K562 (cell line): ENCODE results near the gene FRK. TPM values are rescaled to one million over a fixed set of nuclear protein-coding genes. Genes with fewer than 3 reads are reported as not detected.

Source experiments
- ATAC-seq: fragments of 200-7000 bp; cut with Tn5 transposase; 3 replicates; pipeline ENCODE4 v1.9.1; 2020; ENCODE audit warnings: moderate library complexity
- BruUV-seq: library from RNA; stranded (reverse); fragments of 400-500 nt; replicated peaks from 2 replicates; lab custom pipeline; 2021; lab: Mats Ljungman, UMichigan
- CTCF ChIA-PET: fragments of 300-600 bp; formaldehyde crosslinking; extraction: SDS; loops from one replicate; lab custom pipeline; 2021; ENCODE audit warnings: low intra/inter-chr PET ratio; lab: Yijun Ruan, JAX
- POLR2A ChIA-PET: fragments of 300-600, 350-650 bp; sonication (Branson Sonifier 250); formaldehyde crosslinking; extraction: SDS; loops from one replicate; lab custom pipeline; 2021; ENCODE audit warnings: antibody characterized with exemption, inconsistent platforms; lab: Yijun Ruan, JAX
- DNase-seq, 4 experiments: peaks; one replicate each; pipeline versions ENCODE4 v3.0.0 to v3.0.0-alpha.2; 2011 to 2018; ENCODE audit warnings: low spot score in 3 of 4, mixed read lengths in 3 of 4; ENCODE audit errors: extremely low read depth in 1 of 4
- FAIRE-seq: peaks from 2 replicates; lab custom pipeline; 2011; peaks lifted over from hg19 to GRCh38; lab: Jason Lieb, UNC
- H2AFZ ChIP-seq: 2 replicates; pipeline ENCODE4 v1.6.0; 2011; ENCODE audit warnings: low read depth, low read length, control low read depth, inconsistent platforms
- H3K27ac ChIP-seq: fragments of 200-600 bp; 3 replicates; pipeline ENCODE4 v1.8.0; 2011; ENCODE audit warnings: low read depth, mild to moderate bottlenecking, control low read depth, inconsistent platforms, low read length, moderate library complexity, mixed read lengths; ENCODE audit errors: extremely low read depth
- H3K27me3 ChIP-seq, 2 experiments: fragments of 300-600 bp in 1 of 2; 2 replicates in 1 of 2; 3 replicates in 1 of 2; pipeline versions ENCODE4 v1.6.0 to v1.8.0; 2011; ENCODE audit warnings: inconsistent platforms in 2 of 2, low read length in 2 of 2, mild to moderate bottlenecking in 1 of 2, mixed read lengths in 1 of 2, moderate library complexity in 1 of 2; ENCODE audit not compliant: control insufficient read depth in 2 of 2, insufficient read depth in 2 of 2
- H3K36me3 ChIP-seq: fragments of 300-600 bp; 3 replicates; pipeline ENCODE4 v1.8.0; 2011; ENCODE audit warnings: mild to moderate bottlenecking, low read length, inconsistent platforms; ENCODE audit not compliant: control insufficient read depth, insufficient read depth
- H3K4me1 ChIP-seq, 2 experiments: fragments of 200-600 bp in 1 of 2; replicated peaks in 1 of 2; 2 replicates in 1 of 2; 3 replicates in 1 of 2; pipeline versions ENCODE4 v1.5.1 to v1.8.0; 2011; ENCODE audit warnings: inconsistent platforms in 2 of 2, low read length in 2 of 2, mild to moderate bottlenecking in 1 of 2, mixed read lengths in 1 of 2, moderate library complexity in 1 of 2; ENCODE audit not compliant: control insufficient read depth in 2 of 2, insufficient read depth in 2 of 2
- H3K4me2 ChIP-seq: 2 replicates; pipeline ENCODE4 v1.6.1; 2011; ENCODE audit warnings: low read length, control low read depth, inconsistent platforms, mixed read lengths; ENCODE audit not compliant: insufficient read depth
- H3K4me3 ChIP-seq: fragments of 200-600 bp; sonication (generic), shearing (Covaris generic); 2 replicates; pipeline ENCODE4 v1.5.1; 2016; ENCODE audit warnings: control low read depth, inconsistent platforms
- H3K79me2 ChIP-seq: fragments of 200-600 bp; 3 replicates; pipeline ENCODE4 v1.8.0; 2011; ENCODE audit warnings: low read length, inconsistent platforms; ENCODE audit not compliant: control insufficient read depth, insufficient read depth
- H3K9ac ChIP-seq, 2 experiments: 2 replicates each; pipeline versions ENCODE4 v1.6.0 to v1.6.1; 2011; ENCODE audit warnings: low read depth in 2 of 2, low read length in 2 of 2, control low read depth in 1 of 2, inconsistent platforms in 1 of 2, mild to moderate bottlenecking in 1 of 2, mixed read lengths in 1 of 2; ENCODE audit not compliant: insufficient read depth in 1 of 2
- H3K9me1 ChIP-seq: one replicate; pipeline ENCODE4 v1.6.0; 2011; ENCODE audit warnings: inconsistent platforms, mild to moderate bottlenecking, low read length, moderate library complexity; ENCODE audit not compliant: control insufficient read depth, insufficient read depth
- H3K9me3 ChIP-seq: replicated peaks from 2 replicates; pipeline ENCODE4 v1.5.1; 2011; ENCODE audit warnings: low read depth, low read length, inconsistent platforms; ENCODE audit not compliant: control insufficient read depth, insufficient read depth
- H4K20me1 ChIP-seq: replicated peaks from 2 replicates; pipeline ENCODE4 v1.6.1; 2011; ENCODE audit warnings: low read length, inconsistent platforms, mixed read lengths; ENCODE audit not compliant: control insufficient read depth, insufficient read depth
- CBX8 ChIP-seq: fragments of 200-600 bp; sonication (generic); IDR thresholded peaks from 2 replicates; pipeline ENCODE4 v1.6.1; 2012; ENCODE audit warnings: borderline replicate concordance, mixed run types, low read depth, mild to moderate bottlenecking, moderate library complexity, mixed read lengths, low read length, control low read depth, inconsistent platforms; ENCODE audit not compliant: poor library complexity, severe bottlenecking; ENCODE audit errors: extremely low read depth
- DNMT1 ChIP-seq: fragments of 450-650 bp; IDR thresholded peaks from 2 replicates; pipeline ENCODE4 v1.6.1; 2016; ENCODE audit warnings: antibody characterized with exemption, mild to moderate bottlenecking
- FOS ChIP-seq: IDR thresholded peaks from 3 replicates; pipeline ENCODE4 v1.6.1; 2011; ENCODE audit not compliant: insufficient read length; ENCODE audit errors: extremely low read depth
- KAT8 ChIP-seq: fragments of 450-650 bp; IDR thresholded peaks from 2 replicates; pipeline ENCODE4 v1.6.1; 2016; ENCODE audit warnings: low read depth, mild to moderate bottlenecking
- RUNX1 ChIP-seq: sonication (generic); IDR thresholded peaks from 2 replicates; pipeline ENCODE4 v1.6.1; 2016; ENCODE audit warnings: antibody characterized with exemption, low read depth
- ZBTB5 ChIP-seq: fragments of 450-650 bp; IDR thresholded peaks from 2 replicates; pipeline ENCODE4 v1.6.1; 2017; ENCODE audit warnings: antibody characterized with exemption
- ZEB2 ChIP-seq: fragments of 450-650 bp; IDR thresholded peaks from 2 replicates; pipeline ENCODE4 v1.6.1; 2016
- ZFP91 ChIP-seq: sonication (generic); formaldehyde crosslinking; IDR thresholded peaks from 2 replicates; pipeline ENCODE4 v1.8.0; 2022; ENCODE audit warnings: mild to moderate bottlenecking, missing genetic modification reagents
- ZNF133 ChIP-seq: fragments of 250-450 bp; sonication (Bioruptor Pico); IDR thresholded peaks from 2 replicates; pipeline ENCODE4 v1.4.0; 2020; ENCODE audit warnings: mild to moderate bottlenecking
- ZNF184 ChIP-seq: sonication (generic); formaldehyde crosslinking; IDR thresholded peaks from 2 replicates; pipeline ENCODE4 v1.5.0; 2020; ENCODE audit warnings: missing genetic modification reagents
- ZNF3 ChIP-seq: fragments of 250-450 bp; sonication (Bioruptor Pico); IDR thresholded peaks from 2 replicates; pipeline ENCODE4 v1.5.0; 2021; ENCODE audit warnings: mild to moderate bottlenecking, moderate library complexity
- ZNF449 ChIP-seq: fragments of 250-450 bp; sonication (Bioruptor Pico); IDR thresholded peaks from 2 replicates; pipeline ENCODE4 v1.8.0; 2022; ENCODE audit warnings: moderate library complexity, mild to moderate bottlenecking, inconsistent platforms
- WGBS: fragments of 100-300 bp; shearing (Covaris generic); methylation state at CpG from one replicate; pipeline ENCODE4 v1.1.6; 2016; ENCODE audit warnings: low coverage, mixed read lengths; ENCODE audit not compliant: insufficient coverage; ENCODE audit errors: missing lambda C conversion rate; 5-methylcytosine and 5-hydroxymethylcytosine counted together
- in situ Hi-C: fragments of 300-500 bp; cut with MboI; formaldehyde crosslinking; loops from 4 replicates; pipeline ENCODE4 v1.15.0; 2018; ENCODE audit warnings: inconsistent platforms, mixed read lengths
- intact Hi-C: fragments of 100-400 bp; cut with micrococcal nuclease; formaldehyde crosslinking; loops from 2 replicates; pipeline ENCODE4 v1.14.2; 2022
- polyA plus RNA-seq, 8 experiments: library from polyadenylated mRNA; depleted of rRNA in 4 of 8; stranded (reverse) in 5 of 8; unstranded in 3 of 8; fragments of >200 nt; fragmentation: Nextera tagmentation in 2 of 8; fragmentation: Illumina TruSeq in 1 of 8; extraction: Ambion mirVana in 2 of 8; extraction: Trizol in 1 of 8; gene quantifications; 2 replicates each; pipeline versions ENCODE4 v1.2.1 to v1.2.3, GENCODE V29; 2011 to 2014; ENCODE audit warnings: inconsistent platforms in 1 of 8, missing spikeins in 1 of 8
- total RNA-seq, 7 experiments: library from RNA; depleted of rRNA in 6 of 7; stranded (reverse); fragments of >200 nt in 6 of 7; fragmentation: Illumina TruSeq in 2 of 7; extraction: Trizol in 2 of 7; gene quantifications; 2 replicates each; pipeline versions ENCODE4 v1.2.1 to v1.2.3, GENCODE V29; 2011 to 2021; ENCODE audit warnings: low replicate concordance in 1 of 7

The FRK gene
- total and polyA plus RNA-seq, 9 of the 15 experiments (the other 6 are each of a cell fraction or from before 2014, with no cell fraction given): 0.01 to 0.29 (median 0.09) TPM

- Histone ChIP-seq H3K36me3 (no peaks in the 10 kb centered on the region), H3K4me1 (no peaks in the 10 kb centered on the region), H3K4me3 (no peak overlapping the region), H4K20me1 (no peaks in the 10 kb centered on the region), H3K27ac (no peak overlapping the region), H3K79me2 (no peaks in the 10 kb centered on the region), H3K9ac (no peak overlapping the region), H3K9me1 (no peaks in the 10 kb centered on the region), H3K9me3 (no peaks in the 10 kb centered on the region), H3K27me3 (no peaks in the 10 kb centered on the region), H2AFZ (no peak overlapping the region), H3K4me2 (no peak overlapping the region)
- DNase-seq (no peak), FAIRE-seq (no peak), ATAC-seq (no peak)
- 0% methylated on average over 2 of the region's 2 CpGs for WGBS
- TF ChIP-seq ZEB2: no peak
- no peak for TF ChIP-seq ZNF3 (CRISPR knock-in tag)
- no peak for TF ChIP-seq ZFP91 (CRISPR knock-in tag)
- POLR2A ChIA-PET: no interaction called here
- CTCF ChIA-PET: no interaction called here
- in situ Hi-C loops (no loop called here), intact Hi-C loops (no loop called here)
- no TSS peak for BruUV-seq
Observed at GRCh38 chr6:115986026-115986425, 74.7 kb downstream of the FRK start.

GRCh38 chr6:115984809-115985208 lies 75.9 kb downstream of the FRK start:
- no peak overlapping the region for H3K9ac ChIP-seq
- POLR2A ChIA-PET: interaction anchor here (0.7 kb wide), 1 partner anchor 12 kb away, joined by 3 read pairs; no protein-coding TSS in a partner anchor
- H3K27ac ChIP-seq: no peak overlapping the region
- no peaks in the 10 kb centered on the region for H3K9me3 ChIP-seq
- H3K79me2 ChIP-seq: no peaks in the 10 kb centered on the region
- ATAC-seq (no peak), DNase-seq (no peak), FAIRE-seq (no peak)
- in situ Hi-C loops (no loop called here), intact Hi-C loops (no loop called here)
- H3K4me3 ChIP-seq: no peak overlapping the region
- no peaks in the 10 kb centered on the region for H3K4me1 ChIP-seq
- H2AFZ ChIP-seq: no peak overlapping the region
- no peaks in the 10 kb centered on the region for H3K27me3 ChIP-seq
- BruUV-seq: no TSS peak
- H4K20me1 ChIP-seq: no peaks in the 10 kb centered on the region
- no peaks in the 10 kb centered on the region for H3K36me3 ChIP-seq
- no peak overlapping the region for H3K4me2 ChIP-seq
- CTCF ChIA-PET: interaction anchor here (0.5 kb wide), 1 partner anchor 661 kb away, joined by 3 read pairs; no protein-coding TSS in a partner anchor
- no peaks in the 10 kb centered on the region for H3K9me1 ChIP-seq
- WGBS: 0% methylated on average over 2 of the region's 2 CpGs
- no peak for TF ChIP-seq CBX8
- TF ChIP-seq DNMT1: no peak
- TF ChIP-seq KAT8: no peak
- no peak for TF ChIP-seq ZNF449 (CRISPR knock-in tag)
- no peak for TF ChIP-seq ZNF133 (CRISPR knock-in tag)
- TF ChIP-seq ZNF184: no peak
- TF ChIP-seq ZBTB5: no peak
- TF ChIP-seq FOS: no peak
- no peak for TF ChIP-seq RUNX1
